Fibroblast of gingiva (primary cell): ENCODE measurements around the gene ZSWIM1.

Experiments
- DNase-seq: peaks from one replicate; pipeline ENCODE4 v3.0.0-alpha.2; 2011; ENCODE audit warnings: low read depth

Gene ZSWIM1

GRCh38 chr20:45880988-45881788, at the start of gene ZSWIM1:
Gene ZSWIM1, plus strand, starts transcription at chr20:45881227. Its CDS starts 1,366 bp downstream, at chr20:45882593.
- peak; percentile 98 for DNase-seq

- DNase-seq, result no peak
Observed at GRCh38 chr20:45832619-45833018, 48.4 kb upstream of the ZSWIM1 start.

- peak; percentile 97 for DNase-seq
Observed at GRCh38 chr20:45833030-45833882, 47.8 kb upstream of the ZSWIM1 start, which contains the start of gene SNX21. Gene SNX21, plus strand, starts transcription at chr20:45833799. Its CDS starts 121 bp downstream, at chr20:45833920.

GRCh38 chr20:45833883-45834796, 46.9 kb upstream of the ZSWIM1 start:
- DNase-seq, result peak; percentile 73

- no peak for DNase-seq
Observed at GRCh38 chr20:45834797-45835161, 46.2 kb upstream of the ZSWIM1 start.

GRCh38 chr20:45835329-45835765, 45.7 kb upstream of the ZSWIM1 start:
- DNase-seq, result no peak

- DNase-seq, result peak; percentile 91
Observed at GRCh38 chr20:45835825-45836224, 45.2 kb upstream of the ZSWIM1 start.

- no peak for DNase-seq
Observed at GRCh38 chr20:45836841-45837240, 44.2 kb upstream of the ZSWIM1 start.

GRCh38 chr20:45840700-45841198, 40.3 kb upstream of the ZSWIM1 start:
- DNase-seq, result no peak

GRCh38 chr20:45841407-45842129, 39.5 kb upstream of the ZSWIM1 start:
- DNase-seq, result no peak

GRCh38 chr20:45842169-45842812, 38.7 kb upstream of the ZSWIM1 start:
- DNase-seq, result peak; percentile 69

- DNase-seq, result no peak
Observed at GRCh38 chr20:45843506-45843905, 37.5 kb upstream of the ZSWIM1 start.

- no peak for DNase-seq
Observed at GRCh38 chr20:45845452-45845851, 35.6 kb upstream of the ZSWIM1 start.

GRCh38 chr20:45848421-45848820, 32.6 kb upstream of the ZSWIM1 start:
- no peak for DNase-seq

- no peak for DNase-seq
Observed at GRCh38 chr20:45848969-45849582, 32.0 kb upstream of the ZSWIM1 start.

GRCh38 chr20:45850238-45850637, 30.8 kb upstream of the ZSWIM1 start:
- DNase-seq, result no peak

GRCh38 chr20:45850926-45851325, 30.1 kb upstream of the ZSWIM1 start:
- DNase-seq, result no peak

- DNase-seq, result no peak
Observed at GRCh38 chr20:45851501-45851900, 29.5 kb upstream of the ZSWIM1 start.

GRCh38 chr20:45852326-45852725, 28.7 kb upstream of the ZSWIM1 start:
- no peak for DNase-seq

GRCh38 chr20:45853484-45853883, 27.5 kb upstream of the ZSWIM1 start:
- DNase-seq, result no peak
